Lower leg skin (tissue), 4 donors: ENCODE measurements around the gene FGD3. TPM values are rescaled to one million over a fixed set of nuclear protein-coding genes. Genes with fewer than 3 reads are reported as not detected.

Experiments
- DNase-seq, 2 donors: peaks; one replicate each; pipeline ENCODE4 v3.0.0-alpha.2; 2019; ENCODE audit warnings: low spot score in 2 of 2
- H3K4me3 ChIP-seq: fragments of 200-600 bp; sonication (generic); 2 replicates; pipeline ENCODE4 v1.5.1; 2017; ENCODE audit warnings: mild to moderate bottlenecking, low read depth; ENCODE audit not compliant: poor library complexity, severe bottlenecking
- CTCF ChIP-seq, 3 donors: fragments of 450-650 bp; IDR thresholded peaks; one replicate each; pipeline ENCODE4 v1.5.1; 2016; ENCODE audit warnings: antibody characterized with exemption in 3 of 3, mild to moderate bottlenecking in 3 of 3, moderate library complexity in 2 of 3
- POLR2A ChIP-seq, 2 donors: fragments of 450-650 bp; IDR thresholded peaks; one replicate each; pipeline ENCODE4 v1.6.1; 2016 to 2017; ENCODE audit warnings: antibody characterized with exemption in 2 of 2, mild to moderate bottlenecking in 1 of 2, moderate library complexity in 1 of 2
- WGBS, 2 donors: methylation state at CpG; one replicate each; pipeline ENCODE4 v1.1.5; 2018; 5-methylcytosine and 5-hydroxymethylcytosine counted together
- intact Hi-C: fragments of 100-400 bp; cut with DNase I; formaldehyde crosslinking; loops from one replicate; pipeline ENCODE4 v1.15.0; 2023; ENCODE audit warnings: low total_unique reads
- total RNA-seq, 4 donors: library from RNA; depleted of rRNA; stranded (reverse); fragments of >200 nt; gene quantifications; one replicate each; pipeline ENCODE4 v1.1.0, GENCODE V29; 2016

FGD3 gene
- total RNA-seq, 4 donors from 2014 or later, result 3.4 to 11.6 (median 5.7) TPM

GRCh38 chr9:93065135-93065720, 117.9 kb downstream of the FGD3 start:
- intact Hi-C loops, result no loop called here
- TF ChIP-seq CTCF (IDR thresholded peaks at IDR 0.05) (no peak), POLR2A (IDR thresholded peaks at IDR 0.05) (no peak)
- WGBS, 2 donors, result 46 to 51% methylated on average over 15 of the region's 15 CpGs

GRCh38 chr9:93066978-93067603, 119.8 kb downstream of the FGD3 start:
- intact Hi-C loops, result no loop called here
- DNase-seq, result no peak
- no peak for TF ChIP-seq POLR2A (IDR thresholded peaks at IDR 0.05)
- TF ChIP-seq CTCF (IDR thresholded peaks at IDR 0.05), result no peak
- no peak overlapping the region for H3K4me3 ChIP-seq
- 84 to 87% methylated on average over 3 of the region's 3 CpGs for WGBS, 2 donors

More at GRCh38 chr9:93065135-93065720, 117.9 kb downstream of the FGD3 start:
- H3K4me3 ChIP-seq, result no peak overlapping the region
- DNase-seq, result no peak

- 96 to 97% methylated on average over 4 of the region's 4 CpGs for WGBS, 2 donors
- intact Hi-C loops, result no loop called here
- H3K4me3 ChIP-seq, result no peak overlapping the region
- no peak for DNase-seq
- no peak for TF ChIP-seq POLR2A (IDR thresholded peaks at IDR 0.05)
- TF ChIP-seq CTCF (IDR thresholded peaks at IDR 0.05), result no peak
Measured at GRCh38 chr9:93068956-93069355, 121.6 kb downstream of the FGD3 start.

GRCh38 chr9:93071464-93071863, 124.1 kb downstream of the FGD3 start:
- DNase-seq, result no peak
- H3K4me3 ChIP-seq, result no peak overlapping the region
- TF ChIP-seq CTCF (IDR thresholded peaks at IDR 0.05), result no peak
- no peak for TF ChIP-seq POLR2A (IDR thresholded peaks at IDR 0.05)
- WGBS, 2 donors, result 57 to 66% methylated on average over 7 of the region's 7 CpGs
- intact Hi-C loops, result no loop called here

GRCh38 chr9:93072383-93072795, 125.1 kb downstream of the FGD3 start:
- intact Hi-C loops, result no loop called here
- 30 to 45% methylated on average over 5 of the region's 5 CpGs for WGBS, 2 donors
- no peak overlapping the region for H3K4me3 ChIP-seq
- no peak for DNase-seq
- TF ChIP-seq CTCF (IDR thresholded peaks at IDR 0.05) (no peak), POLR2A (IDR thresholded peaks at IDR 0.05) (no peak)
